Upper lobe of right lung (tissue), 1 donor: ENCODE data around the gene G3BP2. TPM values are rescaled to one million over a fixed set of nuclear protein-coding genes. Genes with fewer than 3 reads are reported as not detected.

Experiments
- ATAC-seq: fragments of 200-7000 bp; cut with Tn5 transposase; one replicate; pipeline ENCODE4 v1.9.1; 2020; ENCODE audit warnings: mild to moderate bottlenecking, moderate library complexity
- DNase-seq: peaks from one replicate; pipeline ENCODE4 v3.0.0-alpha.2; 2020
- H3K27ac ChIP-seq: fragments of 200-600 bp; one replicate; pipeline ENCODE4 v1.8.0; 2022
- H3K27me3 ChIP-seq: fragments of 200-600 bp; one replicate; pipeline ENCODE4 v1.8.0; 2022; ENCODE audit warnings: mild to moderate bottlenecking
- H3K36me3 ChIP-seq: fragments of 200-600 bp; one replicate; pipeline ENCODE4 v1.8.0; 2022
- H3K4me1 ChIP-seq: fragments of 200-600 bp; one replicate; pipeline ENCODE4 v1.8.0; 2022
- H3K4me3 ChIP-seq: fragments of 200-600 bp; one replicate; pipeline ENCODE4 v1.8.0; 2022; ENCODE audit warnings: mild to moderate bottlenecking
- H3K9me3 ChIP-seq: fragments of 200-600 bp; one replicate; pipeline ENCODE4 v1.8.0; 2022
- CTCF ChIP-seq: fragments of 200-600 bp; IDR thresholded peaks from one replicate; pipeline ENCODE4 v1.8.0; 2022; ENCODE audit warnings: antibody characterized with exemption
- intact Hi-C: fragments of 100-400 bp; cut with DNase I; formaldehyde crosslinking; loops from one replicate; pipeline ENCODE4 v1.11.0; 2022
- total RNA-seq: library from RNA; stranded (reverse); fragmentation: NEBNext Ultra II Directional; extraction: Animal tissue kit (Norgen Biotek cat#: 25700); gene quantifications from one replicate; pipeline ENCODE4 v1.2.1, GENCODE V29; 2021
- donor health status: DM: no; HTN: yes; CAD: no; lungs with severe emphysema.

The G3BP2 gene
- total RNA-seq, 1 donor from 2014 or later, result 102 TPM

DNA sequence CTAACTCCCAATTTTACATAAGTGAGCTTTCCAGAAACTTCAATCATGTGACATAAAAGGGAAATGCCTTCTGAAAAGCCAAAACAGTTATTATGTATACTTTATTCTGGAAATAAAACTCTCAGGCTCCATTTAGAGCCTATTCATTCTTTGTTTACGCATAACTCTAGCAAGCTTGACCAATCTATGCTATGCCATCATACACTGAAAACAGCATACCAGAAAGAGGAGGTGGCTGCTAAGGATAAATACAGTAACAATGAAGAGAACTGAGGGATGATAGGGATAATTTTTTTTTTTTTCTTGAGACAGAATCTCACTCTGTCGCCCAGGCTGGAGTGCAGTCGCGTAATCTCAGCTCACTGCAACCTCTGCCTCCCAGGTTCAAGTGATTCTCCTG lies 67.3 kb downstream of the G3BP2 start:
- DNase-seq, result no peak
- Histone ChIP-seq H3K4me1 (no peaks in the 10 kb centered on the region), H3K4me3 (no peak overlapping the region), H3K36me3 (no peaks in the 10 kb centered on the region), H3K27me3 (no peaks in the 10 kb centered on the region), H3K9me3 (no peaks in the 10 kb centered on the region), H3K27ac (no peak overlapping the region)
- TF ChIP-seq CTCF, result no peak
- intact Hi-C loops, result no loop called here
- ATAC-seq, result no peak

DNA sequence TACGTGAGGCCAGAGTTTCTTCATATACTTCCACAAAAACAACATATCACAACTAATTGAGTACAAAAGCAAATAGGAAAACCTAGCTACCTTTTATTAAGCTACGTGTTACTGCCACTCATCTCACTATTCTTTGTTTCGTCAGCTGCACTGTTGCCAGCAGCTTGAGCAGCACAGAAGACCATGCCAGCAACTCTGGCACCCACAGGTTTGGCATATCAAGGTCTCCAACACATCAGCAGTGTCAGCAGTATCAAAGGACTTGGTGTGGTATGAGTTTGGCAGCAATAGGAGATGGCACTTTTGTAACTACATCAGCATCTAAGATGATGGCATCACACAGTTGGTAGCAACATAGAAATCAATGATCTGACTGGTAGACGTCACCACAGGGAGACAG lies 73.6 kb downstream of the G3BP2 start:
- no peak overlapping the region for H3K4me3 ChIP-seq
- intact Hi-C loops, result no loop called here
- no peak for ATAC-seq
- no peak for TF ChIP-seq CTCF
- no peak overlapping the region for H3K27ac ChIP-seq
- H3K4me1 ChIP-seq, result no peaks in the 10 kb centered on the region
- no peaks in the 10 kb centered on the region for H3K9me3 ChIP-seq
- DNase-seq, result no peak
- peaks cover 5% of the 10 kb centered on the region for H3K36me3 ChIP-seq
- H3K27me3 ChIP-seq, result no peaks in the 10 kb centered on the region

- TF ChIP-seq CTCF, result no peak
- no peak for ATAC-seq
These were observed 74.8 kb downstream of the G3BP2 start for GRCh38 chr4:75598390-75598789.

DNA sequence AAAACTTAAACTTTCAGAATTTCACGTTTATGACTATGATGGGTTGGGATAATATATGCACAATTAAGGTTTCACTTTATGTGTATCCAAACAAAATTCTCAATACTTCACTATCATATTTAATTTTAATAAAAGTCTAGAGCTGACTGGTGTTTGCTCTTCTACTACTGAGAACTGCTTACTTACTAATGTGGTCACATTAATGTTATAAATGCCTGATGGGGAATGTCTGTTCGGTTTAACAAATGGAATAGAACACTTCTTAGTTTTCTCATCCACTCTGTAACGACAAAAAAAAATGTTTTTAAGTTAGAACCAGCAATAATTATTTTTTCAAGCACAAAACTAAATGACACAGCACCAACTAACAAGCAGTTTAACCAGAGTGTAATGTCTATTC lies 77.2 kb downstream of the G3BP2 start:
- TF ChIP-seq CTCF, result no peak
- no peaks in the 10 kb centered on the region for H3K4me1 ChIP-seq
- no peak overlapping the region for H3K27ac ChIP-seq
- no peaks in the 10 kb centered on the region for H3K27me3 ChIP-seq
- H3K9me3 ChIP-seq, result no peaks in the 10 kb centered on the region
- peaks cover 5% of the 10 kb centered on the region for H3K36me3 ChIP-seq
- intact Hi-C loops, result no loop called here
- ATAC-seq, result no peak
- no peak for DNase-seq
- no peak overlapping the region for H3K4me3 ChIP-seq

More at GRCh38 chr4:75598390-75598789, 74.8 kb downstream of the G3BP2 start:
- H3K4me1 ChIP-seq, result no peaks in the 10 kb centered on the region
- H3K27me3 ChIP-seq, result no peaks in the 10 kb centered on the region
- no peak for DNase-seq
- intact Hi-C loops, result no loop called here
- no peaks in the 10 kb centered on the region for H3K9me3 ChIP-seq
- H3K4me3 ChIP-seq, result no peak overlapping the region
- no peak overlapping the region for H3K27ac ChIP-seq
- peaks cover 5% of the 10 kb centered on the region for H3K36me3 ChIP-seq

GRCh38 chr4:75593393-75593792 lies 79.8 kb downstream of the G3BP2 start:
- H3K27ac ChIP-seq, result no peak overlapping the region
- no peaks in the 10 kb centered on the region for H3K36me3 ChIP-seq
- ATAC-seq (no peak), DNase-seq (no peak)
- TF ChIP-seq CTCF, result no peak
- no peaks in the 10 kb centered on the region for H3K9me3 ChIP-seq
- no peaks in the 10 kb centered on the region for H3K27me3 ChIP-seq
- H3K4me1 ChIP-seq, result no peaks in the 10 kb centered on the region
- H3K4me3 ChIP-seq, result no peak overlapping the region
- intact Hi-C loops, result no loop called here

Other genes with a start within 250 kb of the G3BP2 start
- gene RCHY1, start 159.0 kb downstream of the G3BP2 start, total RNA-seq, result 30.2 TPM
- 23.5 TPM for gene THAP6, start 158.9 kb downstream of the G3BP2 start, total RNA-seq
- gene ODAPH, start 117.3 kb downstream of the G3BP2 start, total RNA-seq, result not detected
- gene CDKL2, start 42.9 kb downstream of the G3BP2 start, total RNA-seq, result 20.6 TPM
- 64.2 TPM for gene USO1, start 51.2 kb upstream of the G3BP2 start, total RNA-seq
- not detected for gene PPEF2, start 229.0 kb upstream of the G3BP2 start, total RNA-seq